Activated CD4-positive, alpha-beta T cell treated with anti-CD3 and anti-CD28 coated beads, Interleukin-10, Interleukin-2, amounts not matched to agents 100 ng/mL and 50 ng/mL, durations not matched to agents 16 hours and 8 hours (primary cell): Measurements from ENCODE around the gene UBE3A.

Experiments
- DNase-seq: peaks from one replicate; pipeline ENCODE4 v3.0.0-alpha.2; 2020

Gene UBE3A

DNA sequence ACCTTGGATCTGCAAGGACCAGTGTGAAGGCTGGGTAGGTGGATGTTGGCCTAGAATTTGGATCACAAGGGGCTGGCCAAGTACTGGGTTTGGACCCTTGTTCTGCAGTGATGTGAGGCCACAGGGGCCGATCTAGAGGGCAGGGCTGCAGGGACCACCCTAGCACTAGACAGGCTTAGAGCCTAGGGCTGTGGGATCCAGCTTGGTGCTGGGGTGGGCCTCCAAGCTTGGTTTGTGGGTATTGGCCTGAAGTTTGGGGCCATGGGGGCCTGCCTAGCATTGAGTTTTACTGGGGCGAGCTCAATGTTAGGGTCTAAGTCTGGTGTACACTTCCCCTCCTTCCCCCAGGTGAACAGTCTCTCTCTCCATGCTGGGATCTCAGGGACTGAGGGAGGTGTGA, 36.5 kb downstream of the UBE3A start:
- no peak for DNase-seq

DNA sequence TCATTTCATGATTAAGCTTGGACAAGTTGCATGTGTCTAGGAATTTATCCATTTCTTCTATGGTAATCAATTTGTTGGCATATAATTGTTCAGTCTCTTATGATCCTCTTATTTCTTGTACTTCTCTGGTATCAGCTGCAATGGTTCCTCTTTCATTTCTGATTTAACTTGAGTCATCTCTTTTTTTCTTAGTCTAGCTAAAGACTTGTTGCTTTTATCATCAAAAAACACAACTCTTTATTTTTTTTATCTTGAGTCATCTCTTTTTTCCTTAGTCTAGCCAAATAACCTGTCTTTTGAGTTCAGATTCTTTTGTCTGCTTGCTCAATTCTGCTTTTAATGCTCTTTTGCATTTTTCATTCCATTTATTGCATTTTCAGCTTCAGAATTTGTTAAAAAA, 37.3 kb downstream of the UBE3A start:
- DNase-seq = no peak

DNA sequence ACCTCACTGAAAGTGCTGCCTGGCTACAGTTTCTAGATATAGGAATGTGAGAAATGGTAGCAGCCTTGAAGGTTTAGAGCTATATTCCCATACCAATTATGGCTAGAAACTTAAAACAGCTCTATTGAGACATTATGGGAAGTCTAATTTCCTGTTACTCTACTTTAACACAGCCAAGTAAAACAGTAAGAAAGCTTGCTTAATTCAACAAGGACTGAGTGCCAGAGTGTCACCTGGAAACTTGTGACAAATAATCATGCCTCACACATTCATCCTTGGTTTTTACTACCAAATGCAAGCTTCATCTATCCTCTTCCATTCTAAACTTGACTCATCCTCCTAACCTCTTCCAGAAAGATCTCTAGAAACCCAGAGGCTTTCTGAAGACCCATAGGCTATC, 41.7 kb downstream of the UBE3A start:
- no peak for DNase-seq

DNA sequence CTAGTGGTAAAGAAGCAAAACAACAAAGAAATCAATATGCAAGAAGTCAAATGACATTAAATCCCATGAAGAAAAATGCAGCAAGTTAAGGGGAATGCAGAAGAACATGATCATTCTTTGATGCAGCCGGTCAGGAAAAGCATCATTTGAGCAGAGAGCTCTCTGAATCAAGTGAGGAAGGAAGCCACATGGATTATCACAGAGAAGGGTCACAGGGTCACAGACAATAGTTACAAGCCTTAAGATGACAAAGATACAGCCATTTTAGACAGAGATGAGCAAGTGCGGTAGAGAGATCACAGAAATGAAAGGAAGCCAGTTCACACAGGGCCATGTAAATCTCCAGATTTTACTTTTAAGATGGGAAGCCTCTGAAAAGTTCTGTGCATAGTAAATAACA, 43.9 kb downstream of the UBE3A start:
- DNase-seq = no peak

DNA sequence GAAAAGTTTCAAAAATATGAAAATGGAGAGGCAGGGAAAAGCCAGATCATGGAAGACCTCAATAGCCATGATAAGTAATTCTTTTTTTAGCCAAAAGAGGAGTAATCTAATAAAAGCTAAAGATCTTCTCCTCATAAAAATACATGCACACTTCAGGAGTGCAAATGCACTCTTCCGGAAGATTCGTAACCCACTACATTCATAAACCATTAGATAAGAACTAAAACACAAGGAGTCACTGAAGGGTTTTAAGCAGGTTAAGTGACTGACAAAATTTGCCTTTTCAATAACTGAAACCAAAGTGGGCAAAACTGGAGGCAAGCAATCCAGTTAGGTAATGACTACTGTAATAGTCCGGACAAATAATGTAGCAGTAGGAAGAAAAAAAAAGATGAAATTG, 46.0 kb downstream of the UBE3A start:
- no peak for DNase-seq

DNA sequence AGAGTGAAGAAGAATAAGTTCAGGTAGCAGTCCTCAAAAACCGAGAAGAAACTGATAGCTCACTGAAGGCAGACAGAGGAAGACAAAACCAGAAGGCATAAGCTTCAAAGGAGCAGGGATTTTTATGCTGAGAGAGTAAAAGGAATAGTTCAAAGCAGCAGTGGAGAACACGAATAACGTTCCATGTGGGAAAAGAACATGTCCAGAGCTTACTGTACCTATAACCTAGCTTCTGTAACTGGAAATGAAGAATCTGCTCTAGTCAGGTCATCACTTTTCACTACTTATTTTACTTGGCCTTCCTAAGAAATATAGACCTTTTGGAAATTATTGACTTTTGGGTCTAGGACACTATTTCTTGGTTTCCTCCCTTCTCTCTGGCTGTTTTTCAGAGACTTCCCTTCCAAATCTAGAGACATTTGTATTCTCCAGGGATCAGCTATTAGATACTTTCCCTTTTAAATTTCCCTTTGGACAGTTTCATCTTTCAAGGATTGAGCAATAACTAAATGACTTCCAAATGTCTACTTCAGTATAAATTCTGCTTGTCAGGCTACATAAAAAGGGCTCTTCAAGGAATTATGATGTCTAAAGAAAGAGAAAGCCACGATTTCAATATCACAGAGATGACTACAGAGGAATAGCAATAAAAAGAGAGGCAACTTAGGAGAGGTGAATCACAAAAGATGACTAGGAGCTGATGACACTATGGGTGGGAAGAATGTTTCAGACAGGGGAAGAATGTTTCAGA, 46.7 kb downstream of the UBE3A start:
- no peak for DNase-seq

DNA sequence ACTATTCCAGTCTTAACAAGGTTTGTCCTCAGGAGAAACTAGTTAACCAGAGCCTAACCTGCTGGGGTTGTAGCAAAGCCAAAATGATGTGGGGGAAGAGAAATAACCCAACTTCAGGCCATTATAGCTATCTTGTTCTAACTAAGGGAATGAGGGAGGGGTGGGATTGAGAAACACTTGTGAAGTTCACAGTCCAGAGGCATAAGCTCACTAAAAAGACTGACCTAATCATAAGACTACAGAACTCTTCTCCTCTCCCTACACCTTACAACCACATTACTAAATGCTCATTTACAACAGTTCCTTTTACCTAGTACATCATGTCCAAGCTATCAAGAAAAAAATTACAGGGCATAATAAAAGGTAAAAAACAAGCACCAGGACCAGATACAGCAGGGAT, 52.8 kb downstream of the UBE3A start:
- no peak for DNase-seq

DNA sequence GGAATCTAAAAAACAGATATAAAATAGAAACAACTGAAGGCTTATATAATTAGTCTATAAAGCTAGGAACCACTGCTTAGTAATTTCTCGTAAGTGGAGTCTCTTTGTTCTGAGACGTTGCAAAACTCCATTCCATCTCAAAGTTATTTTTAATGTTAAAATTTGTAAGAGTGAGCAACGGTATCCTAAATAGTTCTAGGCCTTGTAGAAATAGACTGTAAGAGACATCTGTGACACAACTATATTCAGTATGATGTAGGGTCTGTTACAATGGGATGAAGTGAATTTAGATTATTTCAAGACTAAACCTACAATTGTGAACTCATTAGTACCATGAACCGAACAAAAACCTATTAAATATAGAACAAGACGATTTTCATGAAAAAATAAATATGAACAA, 57.2 kb downstream of the UBE3A start:
- no peak for DNase-seq

DNA sequence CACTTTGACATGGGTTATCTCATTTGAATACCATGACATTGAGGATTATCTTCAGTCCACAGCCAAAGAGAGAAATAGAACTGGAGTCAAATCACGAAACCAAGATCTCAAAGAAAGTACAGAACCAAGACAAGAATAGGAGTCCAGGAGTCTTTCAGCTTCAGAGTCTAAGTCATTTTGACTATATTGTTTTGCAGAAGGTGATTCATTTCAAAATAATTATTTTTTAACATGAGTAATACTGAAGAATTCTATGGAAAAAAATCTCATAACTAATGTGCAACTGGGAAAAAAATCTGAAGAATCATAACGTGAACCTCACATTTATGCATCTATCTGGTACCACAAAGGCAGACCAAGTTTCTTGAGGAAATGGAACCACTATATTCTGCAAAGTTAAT, 60.3 kb downstream of the UBE3A start:
- DNase-seq = peak; percentile 35

DNA sequence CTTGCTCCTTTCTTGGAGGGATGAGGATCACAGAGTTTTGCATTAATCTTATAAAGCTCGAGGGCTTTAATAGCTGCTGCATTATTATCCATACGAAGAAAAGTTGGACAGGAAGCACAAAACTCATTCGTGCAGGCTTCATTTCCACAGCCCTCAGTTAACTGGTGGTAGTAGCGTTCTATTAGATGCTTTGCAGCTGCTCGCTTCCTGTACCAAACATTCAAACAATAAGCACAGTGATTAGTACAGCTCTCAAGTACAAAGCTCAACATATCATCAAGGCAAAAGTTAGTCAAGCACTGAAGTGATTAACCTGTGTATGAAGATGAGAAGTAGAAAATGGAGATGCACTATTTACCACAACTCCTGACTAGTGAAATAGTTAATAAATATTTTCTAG, 63.3 kb downstream of the UBE3A start:
- DNase-seq = no peak

DNA sequence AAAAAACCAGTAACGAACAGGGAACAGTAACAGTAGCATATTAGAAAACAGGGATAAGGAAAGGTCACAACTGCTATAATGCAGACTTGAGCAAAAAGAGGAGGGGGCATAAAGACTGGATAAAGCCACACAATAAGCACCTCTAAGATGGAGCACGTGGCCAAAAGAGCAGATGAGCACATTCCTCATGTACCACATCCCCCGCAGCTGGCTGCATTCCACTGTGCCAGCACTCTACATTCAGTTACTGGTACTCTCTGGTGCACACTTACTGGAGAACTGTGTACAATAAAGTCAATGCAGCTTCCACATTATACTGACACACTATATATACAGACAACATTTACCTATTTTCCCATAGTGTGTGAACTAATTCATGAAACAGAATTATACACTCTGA, 64.7 kb downstream of the UBE3A start:
- DNase-seq = no peak

DNA sequence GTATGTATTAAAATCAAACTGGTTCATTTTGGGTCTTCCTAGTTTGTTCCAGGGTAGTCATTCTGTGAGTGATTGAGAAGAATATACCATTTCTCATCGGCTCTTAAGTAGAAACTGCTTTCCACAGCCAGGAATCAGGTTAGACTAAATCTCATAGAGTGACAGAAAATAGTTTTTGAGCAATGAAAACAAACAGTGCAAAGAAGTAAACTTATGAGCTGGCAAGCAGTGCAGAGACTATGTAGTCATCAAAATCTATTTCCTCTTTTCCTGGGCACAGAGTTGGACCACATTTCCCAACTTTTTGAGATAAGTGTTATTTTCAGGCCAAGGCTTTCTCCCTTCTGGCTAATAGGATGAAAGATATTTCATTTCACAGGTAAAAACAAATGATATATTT, 66.5 kb downstream of the UBE3A start:
- no peak for DNase-seq

DNA sequence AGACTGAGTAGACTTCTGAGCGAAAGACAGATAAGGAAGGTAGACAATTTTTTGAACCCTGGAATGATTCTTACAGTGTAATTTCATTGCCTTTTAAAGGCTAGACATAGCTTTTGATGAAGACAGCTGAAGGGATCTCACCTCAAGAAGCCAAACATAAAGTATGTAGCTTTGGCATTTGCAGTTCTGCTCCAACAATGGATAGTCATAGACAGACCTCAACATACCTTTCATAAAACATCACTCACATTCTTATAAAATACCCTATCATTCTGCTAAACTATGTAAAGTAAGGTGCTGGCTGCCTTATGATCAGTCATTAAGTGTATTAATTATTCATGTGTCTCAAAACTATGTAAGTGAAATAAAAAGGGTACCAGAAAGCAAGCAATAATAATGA, 70.0 kb downstream of the UBE3A start:
- DNase-seq = no peak

DNA sequence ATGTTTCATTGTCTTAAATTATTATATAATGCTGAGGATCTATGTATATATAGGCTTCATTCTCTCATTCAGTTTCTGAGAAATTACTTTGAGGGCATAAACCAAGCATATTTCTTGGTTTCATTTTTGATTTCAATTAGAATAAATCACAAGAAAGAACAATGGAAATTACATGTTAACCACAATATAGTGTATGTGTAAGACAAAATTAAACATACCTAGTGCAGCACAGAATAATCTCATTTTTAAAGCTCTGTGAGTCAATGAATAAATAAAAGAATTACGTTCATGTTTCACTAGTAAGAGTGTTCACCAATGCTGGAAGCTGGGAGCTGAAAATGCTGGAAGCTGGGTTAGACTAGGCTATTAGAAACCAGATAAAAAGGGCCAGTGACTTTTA, 72.8 kb downstream of the UBE3A start:
- peak; percentile 2 for DNase-seq

DNA sequence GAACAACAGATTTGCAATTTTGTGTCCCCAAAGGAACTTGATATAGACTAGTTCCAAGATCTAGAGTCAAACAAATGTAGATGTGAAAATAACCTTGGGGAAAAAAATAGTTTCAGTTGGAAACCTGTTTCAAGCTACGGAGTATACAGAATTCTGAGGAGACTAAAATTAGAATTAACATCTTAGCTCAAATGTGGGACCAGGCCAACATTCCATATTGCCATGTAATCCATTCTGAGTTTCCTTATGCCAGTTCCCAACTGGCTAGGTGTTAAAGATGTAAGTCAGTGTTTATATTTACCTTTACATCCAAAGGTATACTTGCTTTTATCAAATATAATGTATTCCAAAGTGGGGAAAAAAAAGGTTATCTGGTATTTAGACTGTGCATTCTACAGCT, 76.3 kb downstream of the UBE3A start:
- no peak for DNase-seq

DNA sequence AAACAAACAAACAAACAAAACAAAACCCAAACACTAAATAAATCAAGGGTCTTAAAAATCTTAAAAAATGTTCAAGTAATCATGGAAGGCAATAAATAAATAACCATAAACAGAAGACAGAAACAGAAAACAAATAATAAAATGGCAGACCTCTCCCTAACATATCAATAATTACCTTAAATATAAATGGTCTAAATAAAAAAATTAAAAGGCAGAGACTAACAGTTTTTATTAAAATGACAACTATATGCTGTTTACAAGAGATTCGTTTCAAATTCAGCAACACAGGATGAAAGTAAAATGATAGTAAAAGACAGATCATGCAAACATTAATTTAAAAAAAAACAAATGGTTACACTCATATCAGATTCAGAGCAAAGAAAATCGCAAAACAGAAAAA, 91.1 kb downstream of the UBE3A start:
- DNase-seq = no peak

DNA sequence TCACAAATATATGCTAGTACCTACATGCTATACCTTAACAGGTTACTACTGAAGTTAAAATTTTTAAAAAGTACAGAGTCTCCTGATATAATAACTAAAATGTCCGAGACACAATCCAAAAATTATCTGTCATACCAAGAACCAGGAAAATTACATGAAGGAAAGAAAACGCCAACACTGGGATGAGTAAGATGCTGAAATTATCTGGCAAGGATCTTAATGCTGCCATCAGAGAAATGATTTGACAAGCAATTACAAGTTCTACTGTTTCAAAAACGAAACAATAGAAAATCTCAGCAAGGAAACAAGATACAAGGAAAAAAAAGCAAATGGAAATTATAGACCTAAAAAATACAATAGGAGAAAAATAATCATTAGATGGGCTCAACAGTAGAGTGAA, 92.5 kb downstream of the UBE3A start:
- DNase-seq = no peak

DNA sequence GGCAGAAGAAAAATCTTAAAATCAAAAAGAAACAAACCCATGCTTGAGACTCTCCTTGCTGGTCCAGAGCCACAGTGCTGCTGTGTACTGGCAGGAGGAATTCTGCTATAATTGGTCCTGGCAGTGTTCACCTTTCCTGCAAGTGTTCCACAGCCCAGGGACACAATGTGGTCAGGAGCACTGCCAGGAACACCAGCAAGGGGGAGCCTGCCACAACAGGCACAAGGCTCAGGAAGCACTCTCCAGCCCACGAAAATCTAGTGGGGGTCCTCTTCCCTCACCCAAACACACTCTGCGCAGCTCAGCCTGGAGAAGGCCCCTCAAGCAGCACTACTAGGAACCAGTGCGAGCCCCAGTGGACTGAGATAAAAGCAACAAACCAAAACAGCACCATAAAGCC, 92.9 kb downstream of the UBE3A start:
- DNase-seq = no peak

DNA sequence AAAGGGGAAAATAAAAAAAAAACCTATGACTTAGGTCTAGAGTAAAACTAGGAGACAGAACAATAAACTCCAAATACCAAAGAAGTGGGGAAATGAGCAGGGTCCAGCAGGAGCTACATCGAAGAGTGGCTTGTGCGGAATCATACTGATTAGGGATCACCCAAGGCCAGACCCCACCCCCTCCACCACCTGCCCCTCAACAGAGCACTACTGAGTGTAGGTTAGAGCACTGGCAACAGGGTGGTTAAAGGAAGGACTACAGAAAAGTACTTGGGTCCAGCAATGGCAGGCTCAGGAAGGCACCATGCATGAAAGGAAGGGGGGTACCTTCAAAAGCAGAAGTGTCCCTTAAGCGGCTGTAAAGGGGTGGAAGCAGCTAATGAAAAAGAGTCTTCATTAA, 96.2 kb downstream of the UBE3A start:
- DNase-seq = no peak

DNA sequence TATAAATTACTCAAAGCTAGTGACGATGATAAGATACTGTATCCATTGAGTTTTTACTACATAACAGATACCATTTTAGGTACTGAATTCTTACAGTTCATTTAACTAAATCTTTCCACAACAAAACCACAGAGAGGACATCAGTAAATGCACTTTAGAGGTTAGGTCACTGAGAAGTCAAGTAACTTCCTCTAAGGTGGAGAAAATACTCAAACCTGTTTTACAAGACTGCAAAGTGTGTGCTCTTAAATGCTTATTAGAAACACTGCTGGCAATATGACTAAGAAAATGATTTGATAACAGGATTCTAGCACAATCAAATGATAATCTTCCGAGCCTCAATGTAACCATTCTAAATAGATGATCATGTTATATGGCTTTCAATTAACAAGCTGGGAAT, 99.4 kb downstream of the UBE3A start:
- DNase-seq = no peak

DNA sequence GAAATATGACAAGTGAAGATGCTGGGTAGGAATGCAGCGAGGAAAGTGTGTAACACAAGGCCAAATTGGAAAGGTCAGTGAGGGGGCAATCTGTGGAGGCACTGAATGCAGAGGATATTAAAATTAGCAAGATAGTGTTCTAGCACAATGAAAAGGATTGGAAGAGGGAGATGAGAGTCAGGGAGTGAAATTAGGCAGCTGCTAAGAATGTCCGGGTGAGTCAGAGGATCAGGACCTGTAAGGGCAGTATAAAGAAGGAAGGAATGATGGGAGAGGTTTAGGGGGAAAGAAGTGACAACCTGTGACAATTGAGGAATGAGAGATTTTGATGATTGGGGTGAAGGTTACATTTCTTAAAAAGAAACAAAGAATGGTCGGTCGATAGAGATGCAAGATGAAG, 103.5 kb downstream of the UBE3A start:
- DNase-seq = no peak

DNA sequence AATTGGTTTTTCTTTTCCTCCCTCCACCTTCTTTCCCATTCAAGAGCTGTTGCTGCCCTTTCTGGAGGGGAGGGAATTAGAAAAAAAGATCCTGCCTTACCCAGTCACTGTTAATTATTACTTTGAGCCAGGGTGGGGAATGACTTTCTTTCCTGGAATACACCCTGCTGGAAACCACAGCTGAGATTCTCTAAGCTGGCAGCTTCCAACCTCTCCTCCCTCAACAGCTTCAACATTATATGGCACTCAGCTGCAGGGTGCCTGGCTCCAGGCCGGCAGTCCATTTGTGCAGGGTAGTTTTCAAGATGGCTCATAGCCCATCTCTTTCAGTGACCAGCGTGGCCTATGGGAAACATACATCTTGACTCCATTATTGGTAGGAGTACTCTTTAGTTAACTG, 105.8 kb downstream of the UBE3A start:
- no peak for DNase-seq

DNA sequence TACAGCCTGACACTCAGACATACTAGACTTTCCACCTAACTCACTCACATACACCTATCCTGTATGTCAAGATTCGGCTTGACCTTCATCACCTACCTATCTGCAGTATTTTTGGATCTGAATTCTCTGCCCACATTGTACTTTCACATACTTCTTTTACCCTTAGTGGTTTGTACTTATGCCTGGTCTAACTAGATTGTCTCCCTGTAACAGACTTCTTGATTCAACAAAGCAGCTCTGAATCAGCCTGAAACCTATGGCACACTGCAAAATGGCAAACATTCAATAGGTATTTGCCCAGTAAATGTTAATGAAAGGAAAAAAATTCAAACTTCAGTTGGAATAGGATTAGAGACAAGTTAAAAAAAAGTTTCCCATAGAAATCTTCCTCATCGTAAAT, 106.5 kb downstream of the UBE3A start:
- no peak for DNase-seq

DNA sequence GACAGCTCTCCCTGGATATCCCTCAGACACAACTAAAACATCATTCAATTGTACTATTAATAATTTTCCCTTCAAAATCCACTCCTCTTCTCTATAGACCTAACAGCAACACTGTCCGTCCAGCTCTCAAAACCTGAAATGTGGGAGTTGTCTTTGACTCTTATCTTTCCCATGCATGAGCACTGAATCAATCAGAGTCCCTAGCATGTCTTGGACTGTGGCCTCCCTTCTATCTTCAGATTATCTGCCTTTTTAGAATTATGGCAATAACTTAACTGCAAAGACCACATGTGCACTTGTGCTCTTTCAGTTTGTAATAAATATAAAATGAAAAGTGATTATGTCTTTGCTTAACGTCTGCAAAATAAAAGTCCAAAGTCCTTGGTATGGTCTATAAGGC, 107.0 kb downstream of the UBE3A start:
- DNase-seq = no peak

DNA sequence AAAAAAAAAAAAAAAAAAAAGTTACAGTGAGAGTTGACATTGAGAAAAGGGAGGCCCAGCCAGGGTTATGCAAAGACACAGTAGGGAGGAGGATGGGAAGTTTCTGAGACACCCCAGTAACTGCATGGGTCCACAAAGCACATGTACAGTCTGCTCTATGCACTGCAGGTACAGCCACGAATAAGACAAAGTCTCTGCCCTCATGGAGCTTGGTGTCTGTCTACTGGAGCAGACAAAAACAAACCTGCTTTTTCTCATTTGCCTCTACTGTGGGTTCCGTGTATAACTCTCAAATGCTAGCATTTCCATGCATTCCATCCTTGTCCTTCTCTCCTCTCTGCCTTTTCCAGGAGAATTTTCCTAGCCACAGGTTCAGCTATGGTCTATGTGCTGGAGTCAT, 107.4 kb downstream of the UBE3A start:
- no peak for DNase-seq

DNA sequence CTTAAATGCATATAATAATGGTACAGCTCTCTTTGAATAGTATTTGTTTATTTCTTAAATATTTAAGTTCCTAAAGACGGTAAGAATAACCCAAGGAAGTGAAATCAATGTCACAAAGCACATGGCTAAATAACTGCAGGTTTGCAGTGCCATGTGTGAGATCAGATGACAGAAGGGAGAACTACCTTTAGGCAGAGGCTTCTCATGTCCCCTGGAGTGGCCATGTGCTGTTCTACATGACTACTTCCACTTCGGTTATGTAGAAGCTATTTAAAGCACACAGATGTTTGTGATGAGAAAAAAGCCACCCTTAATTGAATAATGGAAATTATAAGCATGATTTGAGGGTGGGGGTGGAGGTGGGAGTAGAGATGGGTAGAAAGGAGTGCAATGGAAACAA, 109.1 kb downstream of the UBE3A start:
- no peak for DNase-seq
